Measurements from ENCODE around the gene DYSF. TPM values are rescaled to one million over a fixed set of nuclear protein-coding genes. Genes with fewer than 3 reads are reported as not detected.

Gene DYSF
- total and polyA plus RNA-seq, 3 donors from 2014 or later, result 6.8 to 10.9 (median 8.9) TPM

DNA sequence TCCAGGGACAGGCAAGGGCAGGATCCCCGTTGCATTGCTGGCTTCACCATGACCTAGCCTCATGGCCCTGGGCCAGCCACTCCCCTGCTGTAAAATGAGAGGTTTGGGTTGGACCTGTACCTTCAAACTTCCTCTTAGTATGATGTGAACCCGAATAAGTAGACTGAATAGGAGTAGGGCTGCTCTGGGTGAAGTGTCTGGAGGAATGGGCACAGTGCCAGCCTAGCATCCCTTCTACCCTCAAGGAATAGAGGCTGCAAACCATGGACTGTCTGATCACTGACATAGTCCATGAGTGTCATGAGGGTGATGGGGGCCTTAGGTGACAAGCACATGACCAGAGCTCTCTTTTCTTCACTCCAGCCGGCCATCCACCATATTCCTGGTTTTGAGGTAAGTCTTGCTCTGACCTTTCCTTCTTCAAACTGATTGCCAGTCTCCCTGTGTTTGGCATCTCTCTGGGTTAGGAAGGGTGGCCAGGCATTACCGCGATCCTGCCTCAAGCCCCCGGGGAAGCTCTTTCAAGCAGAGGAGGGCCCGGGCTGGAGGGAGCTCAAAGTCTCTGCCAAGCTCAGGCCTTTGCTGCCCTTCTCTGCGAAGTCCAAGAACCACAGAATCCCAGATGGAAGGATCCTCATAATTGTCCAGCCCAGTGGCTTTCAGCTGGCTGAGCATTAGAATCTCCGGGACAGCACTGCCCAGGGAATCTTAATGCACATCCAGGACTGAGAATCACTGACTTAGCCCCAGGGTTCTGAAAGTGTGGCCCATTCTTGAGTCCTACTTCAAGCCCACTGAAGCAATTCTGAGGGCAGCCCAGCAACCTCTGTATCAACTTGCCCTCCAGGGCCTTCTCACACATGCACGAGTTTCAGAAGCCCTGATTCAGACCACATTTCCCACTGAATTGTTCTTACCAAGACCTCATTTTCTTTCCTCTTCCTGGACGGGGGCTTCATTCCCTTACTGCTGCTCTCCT, 148.1 kb downstream of the DYSF start:
- Histone ChIP-seq H3K9me3 (no peaks in the 10 kb centered on the region), H3K4me1 (no peaks in the 10 kb centered on the region), H3K36me3 (ENCODE audit: low read depth, missing control alignments) (no peaks in the 10 kb centered on the region), H3K4me3 (no peak overlapping the region), H3K27me3 (no peaks in the 10 kb centered on the region), H3K27ac (no peak overlapping the region)
- intact Hi-C loops (cut with DNase I; ENCODE audit: low total_unique reads), result loop anchor here (10.0 kb wide), 1 partner anchor 193 kb away; no protein-coding TSS in a partner anchor
- no peak for DNase-seq
- no peak for TF ChIP-seq POLR2A (IDR thresholded peaks at IDR 0.05)
- TF ChIP-seq, protein P1, sequence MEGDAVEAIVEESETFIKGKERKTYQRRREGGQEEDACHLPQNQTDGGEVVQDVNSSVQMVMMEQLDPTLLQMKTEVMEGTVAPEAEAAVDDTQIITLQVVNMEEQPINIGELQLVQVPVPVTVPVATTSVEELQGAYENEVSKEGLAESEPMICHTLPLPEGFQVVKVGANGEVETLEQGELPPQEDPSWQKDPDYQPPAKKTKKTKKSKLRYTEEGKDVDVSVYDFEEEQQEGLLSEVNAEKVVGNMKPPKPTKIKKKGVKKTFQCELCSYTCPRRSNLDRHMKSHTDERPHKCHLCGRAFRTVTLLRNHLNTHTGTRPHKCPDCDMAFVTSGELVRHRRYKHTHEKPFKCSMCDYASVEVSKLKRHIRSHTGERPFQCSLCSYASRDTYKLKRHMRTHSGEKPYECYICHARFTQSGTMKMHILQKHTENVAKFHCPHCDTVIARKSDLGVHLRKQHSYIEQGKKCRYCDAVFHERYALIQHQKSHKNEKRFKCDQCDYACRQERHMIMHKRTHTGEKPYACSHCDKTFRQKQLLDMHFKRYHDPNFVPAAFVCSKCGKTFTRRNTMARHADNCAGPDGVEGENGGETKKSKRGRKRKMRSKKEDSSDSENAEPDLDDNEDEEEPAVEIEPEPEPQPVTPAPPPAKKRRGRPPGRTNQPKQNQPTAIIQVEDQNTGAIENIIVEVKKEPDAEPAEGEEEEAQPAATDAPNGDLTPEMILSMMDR (IDR thresholded peaks at IDR 0.05), result no peak
- 90 to 92% methylated on average over 10 to 11 of the region's 11 CpGs for WGBS, 2 donors

DNA sequence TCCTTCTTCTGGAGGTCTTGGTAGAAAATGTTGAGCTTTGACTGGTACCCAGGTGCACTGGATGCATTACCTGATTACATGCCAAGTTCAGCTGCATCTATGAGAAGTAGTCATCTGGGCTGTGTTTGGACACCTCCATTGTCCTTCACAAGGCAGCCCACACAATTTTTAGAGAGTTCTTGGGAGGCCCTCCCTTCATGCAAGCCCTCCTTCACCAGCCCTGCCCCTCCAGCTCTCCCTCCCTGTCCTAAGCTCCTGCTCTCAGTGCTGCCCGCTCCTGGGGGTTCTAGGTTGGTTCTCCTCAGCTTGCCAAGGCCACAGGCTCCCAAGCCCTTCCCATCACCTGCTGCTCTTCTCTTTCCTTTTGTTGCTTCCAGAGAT, 148.7 kb downstream of the DYSF start:
- Histone ChIP-seq H3K36me3 (ENCODE audit: low read depth, missing control alignments) (no peaks in the 10 kb centered on the region), H3K4me3 (no peak overlapping the region), H3K9me3 (no peaks in the 10 kb centered on the region), H3K27ac (no peak overlapping the region), H3K4me1 (no peaks in the 10 kb centered on the region), H3K27me3 (no peaks in the 10 kb centered on the region)
- TF ChIP-seq POLR2A (IDR thresholded peaks at IDR 0.05), result no peak
- TF ChIP-seq, protein P1 (IDR thresholded peaks at IDR 0.05), result no peak
- intact Hi-C loops (cut with DNase I; ENCODE audit: low total_unique reads), result loop anchor here (10.0 kb wide), 1 partner anchor 193 kb away; no protein-coding TSS in a partner anchor
- WGBS, 2 donors, result 62 to 100% methylated on average over 1 of the region's 1 CpG
- DNase-seq, result no peak

DNA sequence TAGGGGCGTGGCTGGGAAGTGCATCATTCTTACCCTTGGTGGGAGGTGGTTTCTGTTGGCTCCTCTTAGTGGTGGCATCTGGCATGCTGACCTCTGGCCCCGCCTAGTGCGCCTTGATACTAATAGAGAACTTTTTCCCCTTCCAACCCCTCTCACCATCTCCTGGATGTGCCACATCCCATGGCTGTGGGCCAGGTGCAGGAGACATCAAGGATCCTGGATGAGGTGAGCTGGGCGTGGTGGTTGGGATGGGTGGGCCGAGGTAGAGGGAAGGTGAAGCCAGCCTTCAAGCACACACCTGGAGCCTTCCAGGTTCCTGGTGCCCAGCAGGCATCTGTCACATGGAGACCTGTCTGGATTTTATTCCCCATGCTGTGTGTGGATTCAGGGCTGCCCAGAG, 149.2 kb downstream of the DYSF start:
- Histone ChIP-seq H3K4me1 (no peaks in the 10 kb centered on the region), H3K9me3 (no peaks in the 10 kb centered on the region), H3K27me3 (no peaks in the 10 kb centered on the region), H3K36me3 (ENCODE audit: low read depth, missing control alignments) (no peaks in the 10 kb centered on the region), H3K27ac (no peak overlapping the region), H3K4me3 (no peak overlapping the region)
- intact Hi-C loops (cut with DNase I; ENCODE audit: low total_unique reads), result loop anchor here (10.0 kb wide), 1 partner anchor 192 kb away; no protein-coding TSS in a partner anchor
- 83 to 95% methylated on average over 4 to 5 of the region's 5 CpGs for WGBS, 2 donors
- no peak for TF ChIP-seq POLR2A (IDR thresholded peaks at IDR 0.05)
- TF ChIP-seq, protein P1 (IDR thresholded peaks at IDR 0.05), result no peak
- no peak for DNase-seq

DNA sequence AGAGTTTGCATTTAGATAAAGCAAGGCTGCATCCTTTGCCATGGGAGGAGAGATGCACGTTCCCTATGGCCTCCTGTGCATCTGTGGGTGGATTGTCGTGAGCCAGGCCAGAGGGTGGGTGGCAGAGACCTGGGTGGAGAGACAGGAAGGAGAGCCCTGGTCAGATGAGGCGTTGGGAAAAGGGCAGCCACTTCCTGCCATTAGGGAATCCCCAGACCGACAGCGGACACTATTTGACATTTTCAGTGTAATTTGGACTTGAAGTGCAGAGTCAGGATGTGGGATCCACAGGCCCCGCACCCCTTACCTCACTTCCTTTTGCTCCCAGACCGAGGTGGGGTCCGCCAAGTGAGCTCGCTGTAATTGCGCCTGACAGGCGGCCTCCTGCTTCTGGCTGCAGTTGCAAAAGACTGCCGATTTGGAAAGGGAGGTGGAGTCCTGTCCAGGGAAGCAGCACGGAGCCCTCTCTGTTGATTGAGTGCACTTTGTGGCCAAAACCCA, 150.0 kb downstream of the DYSF start:
- H3K4me3 ChIP-seq, result no peak overlapping the region
- no peak overlapping the region for H3K27ac ChIP-seq
- no peaks in the 10 kb centered on the region for H3K27me3 ChIP-seq
- no peak for DNase-seq
- intact Hi-C loops (cut with DNase I; ENCODE audit: low total_unique reads), result loop anchor here (10.0 kb wide), 1 partner anchor 191 kb away; no protein-coding TSS in a partner anchor
- 44 to 46% methylated on average over 13 of the region's 13 CpGs for WGBS, 2 donors
- H3K36me3 ChIP-seq (ENCODE audit: low read depth, missing control alignments), result no peaks in the 10 kb centered on the region
- no peaks in the 10 kb centered on the region for H3K4me1 ChIP-seq
- H3K9me3 ChIP-seq, result no peaks in the 10 kb centered on the region
- no peak for TF ChIP-seq POLR2A (IDR thresholded peaks at IDR 0.05)
- TF ChIP-seq, protein P1 (IDR thresholded peaks at IDR 0.05), result no peak
